ENCODE data around the gene RPL18.

- TF ChIP-seq EZH2 (IDR thresholded peaks at IDR 0.05; ENCODE audit: borderline replicate concordance, low read depth, low read length, severe bottlenecking) = no peak
- TF ChIP-seq, protein P1, sequence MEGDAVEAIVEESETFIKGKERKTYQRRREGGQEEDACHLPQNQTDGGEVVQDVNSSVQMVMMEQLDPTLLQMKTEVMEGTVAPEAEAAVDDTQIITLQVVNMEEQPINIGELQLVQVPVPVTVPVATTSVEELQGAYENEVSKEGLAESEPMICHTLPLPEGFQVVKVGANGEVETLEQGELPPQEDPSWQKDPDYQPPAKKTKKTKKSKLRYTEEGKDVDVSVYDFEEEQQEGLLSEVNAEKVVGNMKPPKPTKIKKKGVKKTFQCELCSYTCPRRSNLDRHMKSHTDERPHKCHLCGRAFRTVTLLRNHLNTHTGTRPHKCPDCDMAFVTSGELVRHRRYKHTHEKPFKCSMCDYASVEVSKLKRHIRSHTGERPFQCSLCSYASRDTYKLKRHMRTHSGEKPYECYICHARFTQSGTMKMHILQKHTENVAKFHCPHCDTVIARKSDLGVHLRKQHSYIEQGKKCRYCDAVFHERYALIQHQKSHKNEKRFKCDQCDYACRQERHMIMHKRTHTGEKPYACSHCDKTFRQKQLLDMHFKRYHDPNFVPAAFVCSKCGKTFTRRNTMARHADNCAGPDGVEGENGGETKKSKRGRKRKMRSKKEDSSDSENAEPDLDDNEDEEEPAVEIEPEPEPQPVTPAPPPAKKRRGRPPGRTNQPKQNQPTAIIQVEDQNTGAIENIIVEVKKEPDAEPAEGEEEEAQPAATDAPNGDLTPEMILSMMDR (IDR thresholded peaks at IDR 0.05; ENCODE audit: borderline replicate concordance, extremely low read depth, low read length, poor library complexity, severe bottlenecking) = no peak
Observed at GRCh38 chr19:48603850-48604249, 15.1 kb downstream of the RPL18 start.

Data from DND-41 (cell line).